GM12873 (cell line): ENCODE measurements around the gene TRUB1.

Experiments used
- TF ChIP-seq, protein P1 (sequence below): IDR thresholded peaks from 2 replicates; pipeline ENCODE4 v1.5.1; 2012; ENCODE audit warnings: low read depth, mild to moderate bottlenecking, moderate library complexity, low read length, control low read depth; ENCODE audit not compliant: insufficient read depth; ENCODE audit errors: missing control alignments

The TRUB1 gene

DNA sequence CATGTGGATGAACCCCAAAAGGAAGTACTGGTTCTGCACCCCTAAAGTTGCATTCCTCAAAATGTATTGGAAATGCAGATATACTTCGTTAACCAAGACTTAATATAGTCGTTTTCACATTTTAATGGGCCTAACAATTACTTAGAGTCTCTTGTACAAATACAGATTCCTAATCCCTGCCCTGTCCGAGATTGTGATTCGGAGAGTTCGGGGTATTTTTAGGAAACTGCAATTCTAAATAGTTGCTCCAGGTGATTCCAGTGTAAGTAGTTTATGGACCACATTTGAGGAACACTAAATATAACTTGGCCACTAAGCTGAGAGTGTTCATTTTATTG is 830 bp downstream of the TRUB1 start:
- TF ChIP-seq, protein P1, sequence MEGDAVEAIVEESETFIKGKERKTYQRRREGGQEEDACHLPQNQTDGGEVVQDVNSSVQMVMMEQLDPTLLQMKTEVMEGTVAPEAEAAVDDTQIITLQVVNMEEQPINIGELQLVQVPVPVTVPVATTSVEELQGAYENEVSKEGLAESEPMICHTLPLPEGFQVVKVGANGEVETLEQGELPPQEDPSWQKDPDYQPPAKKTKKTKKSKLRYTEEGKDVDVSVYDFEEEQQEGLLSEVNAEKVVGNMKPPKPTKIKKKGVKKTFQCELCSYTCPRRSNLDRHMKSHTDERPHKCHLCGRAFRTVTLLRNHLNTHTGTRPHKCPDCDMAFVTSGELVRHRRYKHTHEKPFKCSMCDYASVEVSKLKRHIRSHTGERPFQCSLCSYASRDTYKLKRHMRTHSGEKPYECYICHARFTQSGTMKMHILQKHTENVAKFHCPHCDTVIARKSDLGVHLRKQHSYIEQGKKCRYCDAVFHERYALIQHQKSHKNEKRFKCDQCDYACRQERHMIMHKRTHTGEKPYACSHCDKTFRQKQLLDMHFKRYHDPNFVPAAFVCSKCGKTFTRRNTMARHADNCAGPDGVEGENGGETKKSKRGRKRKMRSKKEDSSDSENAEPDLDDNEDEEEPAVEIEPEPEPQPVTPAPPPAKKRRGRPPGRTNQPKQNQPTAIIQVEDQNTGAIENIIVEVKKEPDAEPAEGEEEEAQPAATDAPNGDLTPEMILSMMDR, result no peak

DNA sequence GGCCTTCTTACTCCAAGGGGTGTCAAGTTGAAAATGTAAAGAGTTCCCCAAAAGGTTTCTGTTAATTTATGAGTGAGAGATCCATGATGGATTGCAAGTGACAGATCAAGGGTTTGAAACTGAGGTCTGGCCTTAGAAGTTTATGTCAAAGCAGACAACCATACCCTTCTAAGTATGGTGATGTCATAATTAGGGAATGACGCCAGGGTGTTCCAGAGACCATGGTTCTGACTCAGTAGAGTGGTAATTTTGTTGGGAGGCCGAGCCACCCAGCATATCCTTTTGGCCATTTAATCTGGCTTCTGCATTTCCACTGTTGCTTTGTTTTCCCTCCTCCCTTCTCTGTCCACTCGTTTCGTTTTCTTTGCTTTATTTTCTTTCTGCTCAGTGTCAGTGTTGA is 2.7 kb downstream of the TRUB1 start:
- TF ChIP-seq, protein P1, result no peak

DNA sequence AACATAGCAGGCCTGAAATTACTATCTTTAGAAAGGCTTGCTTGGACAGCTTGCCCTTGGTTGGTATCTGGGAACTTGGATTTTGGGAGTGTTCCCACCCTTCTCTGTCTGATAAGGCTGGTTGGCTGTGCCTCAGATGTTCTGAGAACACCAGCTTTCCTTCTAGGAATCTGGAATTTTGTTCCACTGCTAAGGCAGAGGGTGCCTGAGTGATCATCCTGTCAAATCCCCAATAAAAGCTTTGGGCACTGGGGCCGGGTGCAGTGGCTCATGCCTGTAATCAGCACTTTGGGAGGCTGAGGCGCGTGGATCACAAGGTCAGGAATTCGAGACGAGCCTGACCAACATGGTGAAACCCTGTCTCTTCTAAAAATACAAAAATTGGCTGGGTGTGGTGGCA is 5.0 kb downstream of the TRUB1 start:
- TF ChIP-seq, protein P1, result no peak

DNA sequence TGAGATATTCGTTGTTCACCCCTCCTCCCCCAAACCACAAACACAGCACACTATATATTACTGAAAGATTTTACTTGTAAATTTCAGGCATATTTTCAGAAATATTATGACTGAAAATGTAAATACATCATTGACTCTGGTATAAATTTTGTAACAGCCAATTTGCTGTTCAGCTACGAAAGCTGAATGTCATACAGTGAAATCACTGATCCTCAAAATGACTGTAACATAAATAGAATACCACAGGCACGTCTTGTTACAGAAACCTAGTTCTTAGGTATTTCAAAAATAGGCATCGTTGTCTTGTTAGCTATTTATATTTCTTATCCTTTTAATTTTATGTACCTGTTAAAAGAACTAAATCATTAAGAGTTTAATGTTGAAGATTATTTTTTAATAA is 15.1 kb downstream of the TRUB1 start:
- TF ChIP-seq, protein P1, result no peak

DNA sequence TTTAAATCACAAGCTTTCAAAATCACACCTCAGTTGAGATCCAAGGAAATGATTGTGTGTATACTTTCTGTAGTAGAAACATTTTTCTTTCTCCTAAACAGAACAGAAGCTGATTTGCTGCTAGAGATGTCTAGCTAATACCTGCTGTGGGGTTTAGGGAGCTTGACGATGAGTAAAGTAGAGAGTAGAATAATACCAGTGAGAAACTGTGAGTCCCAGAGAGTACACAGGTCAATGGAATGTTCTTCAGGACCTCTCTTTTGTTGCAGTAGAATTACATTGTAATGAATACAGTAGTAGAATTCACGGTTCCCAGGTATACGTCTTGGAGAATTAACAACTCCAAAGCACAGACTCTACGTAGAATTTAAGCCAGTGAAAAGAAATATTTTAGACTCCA is 18.0 kb downstream of the TRUB1 start:
- TF ChIP-seq, protein P1, result no peak

DNA sequence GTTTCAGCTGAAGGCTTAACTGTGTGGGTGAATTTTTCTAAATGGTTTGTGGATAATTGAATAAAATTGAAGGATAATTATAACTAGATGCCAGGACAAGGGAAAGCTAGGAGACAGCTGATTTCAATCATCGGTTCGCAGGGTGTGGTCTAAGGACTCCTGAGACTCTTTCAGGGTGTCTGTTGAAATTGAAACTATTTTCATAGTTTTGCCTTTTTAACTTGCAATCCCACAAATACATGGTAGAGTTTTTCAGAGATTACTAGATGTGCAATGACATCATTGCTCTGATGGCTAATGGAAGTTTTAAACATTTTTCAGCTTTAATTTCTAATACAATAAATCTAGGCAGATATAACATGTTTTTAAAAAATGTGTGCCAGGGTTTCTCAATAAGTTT is 18.5 kb downstream of the TRUB1 start:
- TF ChIP-seq, protein P1, result no peak

DNA sequence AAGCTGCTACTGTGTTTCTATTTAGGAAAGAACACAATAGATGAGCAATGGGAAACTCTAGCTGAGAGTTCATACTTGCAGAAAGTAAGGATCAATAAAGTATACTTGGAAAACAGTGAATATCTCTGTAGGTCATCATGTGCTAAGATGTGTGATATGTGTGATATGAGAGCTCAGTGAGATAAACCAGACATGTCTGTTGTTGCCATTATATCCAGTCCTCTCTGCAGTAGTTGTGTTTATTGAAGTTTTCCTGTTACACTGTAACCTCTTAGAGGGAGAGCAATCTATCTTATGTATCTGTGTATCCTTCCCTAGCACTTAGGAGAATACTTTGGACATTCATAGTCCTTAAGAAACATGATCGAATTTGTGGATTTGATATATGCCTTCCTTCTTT is 19.1 kb downstream of the TRUB1 start:
- TF ChIP-seq, protein P1, result no peak

DNA sequence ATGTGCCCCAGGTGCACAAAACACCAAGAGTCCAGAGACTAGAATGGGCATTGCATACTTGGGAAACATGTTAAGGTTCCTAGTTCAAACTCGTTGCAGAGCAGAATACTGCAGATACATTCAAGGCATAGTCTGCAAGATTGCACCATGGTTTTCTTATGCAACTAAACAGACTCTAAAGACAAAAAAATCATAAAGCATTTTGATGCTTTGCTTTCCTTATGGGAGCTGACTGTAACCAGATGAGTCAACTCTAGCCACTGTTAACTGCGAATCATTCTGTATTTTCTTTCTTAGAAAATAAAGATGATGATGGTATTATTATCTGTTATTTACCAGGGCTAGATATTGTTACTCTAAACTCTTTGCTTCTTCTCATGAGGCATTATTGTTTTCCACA is 19.7 kb downstream of the TRUB1 start:
- TF ChIP-seq, protein P1, result no peak
